ENCODE results near the gene DEPDC5. TPM values are rescaled to one million over a fixed set of nuclear protein-coding genes. Genes with fewer than 3 reads are reported as not detected.
"Not testable (repeated sequence)": the region's sequence is repeated elsewhere in the genome, so short reads cannot be mapped to it uniquely, and the experiment has no call there.

DEPDC5 gene
- 15.9 TPM for total RNA-seq

DNA sequence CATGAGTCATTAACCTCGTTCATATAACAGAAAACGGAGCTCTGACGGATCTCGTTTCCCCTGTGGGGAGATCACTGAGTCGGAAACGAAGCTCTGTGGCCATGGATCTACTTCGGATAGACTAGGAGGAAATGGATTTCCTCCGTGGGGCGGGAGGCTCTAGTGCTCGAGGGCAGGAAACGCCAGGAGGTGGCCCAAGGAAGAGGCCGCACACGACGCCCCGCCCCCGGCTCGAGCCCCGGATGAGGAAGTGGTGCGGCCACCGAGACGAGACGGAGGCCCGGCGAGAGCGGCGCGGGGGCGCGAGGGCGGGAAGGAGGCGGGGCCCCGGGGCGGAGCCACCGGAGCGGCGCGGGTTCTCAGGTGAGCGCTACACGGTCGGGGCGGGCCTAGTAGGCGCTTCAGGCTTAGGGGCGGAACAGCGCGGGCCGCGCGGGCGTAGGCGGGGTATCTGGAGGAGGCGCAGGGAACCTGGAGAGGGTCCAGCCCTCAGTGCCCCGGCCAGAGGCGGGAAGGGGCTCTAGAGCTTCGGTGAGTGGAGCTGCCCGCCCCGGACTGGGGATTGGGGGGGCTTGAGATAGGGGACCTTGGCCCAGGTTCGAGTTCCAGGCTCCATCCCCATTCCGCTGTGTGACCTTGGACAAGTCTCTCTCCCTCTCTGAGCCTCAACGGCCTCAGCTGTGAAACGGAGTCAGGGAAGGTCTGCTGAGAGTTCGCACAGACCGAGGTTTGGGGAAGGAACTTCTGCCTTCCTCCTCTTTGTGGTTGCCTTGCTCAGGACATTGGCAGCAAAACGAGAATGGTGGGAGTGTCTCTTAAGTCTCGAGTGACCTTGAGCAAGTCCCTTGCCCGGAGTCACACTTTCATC, at the start of gene DEPDC5:
DEPDC5 (plus strand) TSS at position 386 of the 868 bp plus-strand sequence. CDS start 903 bp downstream, outside the sequence.
- DNase-seq (ENCODE audit: low spot score in 2 of 2) (peak; percentile 96), FAIRE-seq (no peak)

DNA sequence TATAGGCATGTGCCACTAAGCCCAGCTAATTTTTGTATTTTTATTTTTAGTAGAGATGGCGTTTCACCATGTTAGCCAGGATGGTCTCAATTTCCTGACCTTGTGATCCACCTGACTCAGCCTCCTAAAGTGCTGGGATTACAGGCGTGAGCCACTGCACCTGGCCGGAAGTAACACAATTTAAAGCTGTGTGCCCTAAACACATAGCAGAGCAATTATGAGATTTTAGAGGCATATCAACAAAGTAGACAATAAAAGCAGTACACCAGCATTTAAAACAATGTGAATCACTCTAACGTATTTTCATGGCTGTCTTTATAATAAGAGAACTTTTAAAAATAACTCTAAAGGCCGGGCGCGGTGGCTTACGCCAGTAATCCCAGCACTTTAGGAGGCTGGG, 46.3 kb upstream of the DEPDC5 start:
- DNase-seq (ENCODE audit: low spot score in 2 of 2): no peak
- FAIRE-seq: no peak

DNA sequence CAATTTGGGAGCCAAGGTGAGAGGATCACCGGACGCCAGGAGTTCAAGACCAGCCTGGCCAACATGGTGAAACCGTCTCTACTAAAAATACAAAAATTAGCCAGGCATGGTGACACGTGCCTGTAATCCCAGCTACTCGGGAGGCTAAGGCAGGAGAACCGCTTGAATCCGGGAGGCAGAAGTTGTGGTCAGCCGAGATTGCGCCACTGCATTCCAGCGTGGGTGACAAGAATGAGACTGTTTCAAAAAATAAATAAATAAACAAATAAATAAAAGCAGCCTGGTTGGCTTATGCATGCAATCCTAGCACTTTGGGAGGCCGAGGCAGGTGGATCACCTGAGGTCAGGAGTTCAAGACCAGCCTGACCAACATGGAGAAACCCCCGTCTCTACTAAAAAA, 42.6 kb upstream of the DEPDC5 start:
- DNase-seq (ENCODE audit: low spot score in 2 of 2); FAIRE-seq: not testable (repeated sequence)

DNA sequence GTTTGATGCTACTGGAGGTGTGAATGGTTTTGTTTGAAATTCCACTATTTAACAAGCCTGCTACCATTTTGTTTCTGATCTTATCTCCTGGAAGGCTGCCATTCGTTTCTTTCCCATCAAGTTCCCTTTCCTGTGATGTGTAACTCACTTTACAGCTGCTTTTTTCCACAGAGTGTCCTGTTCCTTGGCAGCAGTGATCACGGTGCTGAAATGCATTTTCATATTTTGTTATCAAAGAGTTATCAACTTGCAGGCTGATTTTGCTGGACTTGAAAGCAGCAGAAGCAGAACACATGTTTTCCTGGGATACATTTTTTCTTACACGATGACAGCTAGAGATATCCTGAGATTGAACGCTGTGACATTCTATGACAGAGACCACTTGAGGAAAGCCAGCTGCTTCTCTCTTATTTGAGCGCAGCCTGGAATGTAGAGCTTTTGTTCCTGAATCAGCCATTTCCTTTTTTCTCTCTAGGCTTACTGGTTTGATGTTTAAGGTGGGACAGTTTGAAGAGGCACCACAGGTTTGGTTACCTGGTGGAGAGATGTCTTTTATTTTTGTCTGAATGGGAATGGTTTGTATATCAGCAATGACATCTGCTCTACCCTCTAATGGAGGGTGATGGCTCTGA, 38.6 kb upstream of the DEPDC5 start:
- no peak for FAIRE-seq

DNA sequence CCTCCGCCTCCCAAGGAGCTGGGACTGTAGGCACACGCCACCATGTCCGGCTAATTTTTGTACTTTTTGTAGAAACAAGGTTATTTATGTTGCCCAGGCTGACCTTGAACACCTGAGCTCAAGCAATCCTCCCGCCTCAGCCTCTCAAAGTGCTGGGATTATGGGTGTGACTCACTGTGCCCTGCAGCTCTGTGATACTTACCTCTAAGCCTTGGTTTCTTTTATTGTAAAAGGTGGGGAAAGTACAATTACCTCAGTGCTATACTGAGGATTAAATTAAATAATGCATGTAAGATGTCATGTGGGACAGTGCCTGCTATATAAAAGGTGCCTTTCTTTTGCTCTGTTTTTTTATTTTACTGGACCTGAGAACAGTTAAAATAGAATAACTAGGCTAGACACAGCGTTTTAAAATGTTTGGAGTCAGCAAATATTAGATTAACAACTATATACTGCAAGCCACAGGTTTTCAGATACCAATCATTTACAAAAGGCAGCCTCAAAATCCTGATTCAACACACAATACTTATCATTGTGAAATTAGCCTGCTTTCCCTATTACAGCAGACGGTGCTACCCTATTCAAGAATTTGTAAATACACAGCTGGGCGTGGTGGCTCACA, 33.9 kb upstream of the DEPDC5 start:
- no peak for DNase-seq (ENCODE audit: low spot score in 2 of 2)
- FAIRE-seq: no peak

More for the DNA sequence above, 38.6 kb upstream of the DEPDC5 start:
- DNase-seq (ENCODE audit: low spot score in 2 of 2): no peak

DNA sequence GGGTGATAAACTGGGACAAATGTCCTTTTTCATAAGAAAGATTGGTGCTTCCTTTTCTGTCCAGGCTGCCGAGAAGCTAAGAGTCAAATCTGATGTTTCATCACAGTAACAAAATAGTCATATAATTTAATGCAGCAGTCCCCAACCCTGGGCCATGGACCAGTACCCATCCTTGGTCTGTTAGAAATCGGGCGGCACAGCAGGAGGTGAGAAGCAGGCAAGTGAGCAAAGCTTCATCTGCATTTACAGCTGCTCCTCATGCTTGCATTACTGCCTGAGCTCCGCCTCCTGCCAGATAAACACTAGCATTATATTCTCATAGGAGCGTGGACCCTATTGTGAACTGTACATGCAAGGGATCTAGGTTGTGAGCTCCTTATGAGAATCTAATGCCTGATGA, 30.1 kb upstream of the DEPDC5 start:
- DNase-seq (ENCODE audit: low spot score in 2 of 2) (no peak), FAIRE-seq (no peak)

DNA sequence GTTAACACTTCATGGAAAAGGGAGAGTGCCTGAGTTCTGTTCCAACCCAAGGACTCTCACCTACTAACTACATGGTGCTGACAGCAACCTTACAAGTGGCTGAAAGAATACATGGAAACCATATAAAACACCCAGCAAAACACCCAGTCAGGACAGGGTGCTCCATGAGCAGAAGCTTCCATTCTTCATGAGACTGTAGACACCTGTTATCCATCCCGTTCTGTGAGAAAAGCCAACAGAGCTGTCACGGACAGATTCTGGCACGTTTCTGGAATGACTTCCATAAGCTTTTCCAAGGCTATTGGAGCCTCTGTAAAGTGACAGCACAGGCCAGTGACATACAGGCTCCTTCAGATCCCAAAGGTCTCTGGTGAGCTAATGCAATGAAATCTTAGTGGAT, 27.1 kb upstream of the DEPDC5 start:
- FAIRE-seq (no peak), DNase-seq (ENCODE audit: low spot score in 2 of 2) (no peak)

DNA sequence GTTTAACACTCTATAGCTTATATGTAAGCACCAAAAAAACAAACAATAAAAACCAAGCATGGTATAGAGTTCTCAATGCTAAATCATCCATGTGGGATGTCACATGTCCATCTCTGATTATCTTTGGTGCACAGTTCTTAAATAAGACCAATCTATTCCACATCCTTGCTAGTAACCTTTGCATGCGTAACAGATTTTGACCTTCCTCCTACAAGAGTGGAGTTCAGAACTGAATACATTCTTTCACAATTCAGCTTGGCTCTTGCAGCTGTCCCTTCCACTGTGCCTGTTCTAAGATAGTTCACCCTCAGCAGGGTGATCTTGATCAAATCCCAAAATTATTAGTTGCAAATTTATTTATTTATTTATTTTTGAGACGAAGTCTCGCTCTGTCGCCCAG, 25.0 kb upstream of the DEPDC5 start:
- FAIRE-seq (no peak), DNase-seq (ENCODE audit: low spot score in 2 of 2) (no peak)

DNA sequence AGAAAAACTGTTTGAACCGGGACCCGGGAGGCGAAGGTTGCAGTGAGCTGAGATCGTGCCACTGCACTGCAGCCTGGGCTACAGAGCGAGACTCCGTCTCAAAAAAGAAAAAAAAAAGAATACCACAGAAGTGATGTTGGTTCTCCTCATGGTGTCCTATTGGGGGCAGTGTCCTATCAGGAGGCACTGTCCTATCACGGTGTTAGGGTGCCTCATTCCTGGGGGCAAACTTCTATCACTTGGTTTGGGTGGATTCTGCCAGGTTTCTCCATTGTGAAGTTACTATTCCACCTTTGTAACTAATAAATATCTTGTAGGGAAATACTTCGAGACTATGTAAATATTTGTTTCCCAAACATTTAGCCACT, 23.5 kb upstream of the DEPDC5 start:
- no peak for DNase-seq (ENCODE audit: low spot score in 2 of 2)
- no peak for FAIRE-seq

DNA sequence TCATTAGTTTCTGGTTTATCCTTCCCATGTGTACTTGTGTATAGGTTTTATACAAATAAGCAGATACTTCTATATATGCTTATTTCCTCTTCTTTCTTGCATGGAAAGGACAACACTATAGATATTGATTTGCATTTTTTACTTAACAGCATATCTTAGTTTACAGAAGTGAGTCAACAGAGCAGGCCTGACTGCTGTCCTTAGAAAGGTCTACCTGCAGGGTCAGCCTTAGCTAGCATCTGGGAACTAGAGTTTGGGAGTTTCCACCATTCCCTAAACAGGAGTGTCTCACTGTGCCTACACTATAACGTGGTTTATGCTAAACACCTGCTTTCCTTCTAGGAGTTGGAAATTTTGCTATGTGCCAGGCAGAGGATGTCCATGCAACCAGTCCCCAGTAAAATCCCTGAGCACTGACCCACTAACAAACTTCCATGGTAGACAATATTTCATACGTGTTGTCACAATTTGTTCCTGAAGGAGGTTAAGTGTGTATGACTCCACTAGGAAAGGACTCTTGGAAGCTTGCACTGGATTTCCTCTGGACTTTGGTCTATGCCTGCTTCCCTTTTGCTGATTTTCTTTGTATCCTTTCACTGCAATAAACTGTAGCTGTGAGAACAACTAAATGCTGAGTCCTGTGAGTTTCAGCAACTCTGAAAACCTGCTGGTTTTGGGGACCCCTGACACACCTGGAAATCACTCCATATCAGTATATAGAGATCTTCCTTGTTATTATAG, 21.6 kb upstream of the DEPDC5 start:
- no peak for DNase-seq (ENCODE audit: low spot score in 2 of 2)
- no peak for FAIRE-seq

DNA sequence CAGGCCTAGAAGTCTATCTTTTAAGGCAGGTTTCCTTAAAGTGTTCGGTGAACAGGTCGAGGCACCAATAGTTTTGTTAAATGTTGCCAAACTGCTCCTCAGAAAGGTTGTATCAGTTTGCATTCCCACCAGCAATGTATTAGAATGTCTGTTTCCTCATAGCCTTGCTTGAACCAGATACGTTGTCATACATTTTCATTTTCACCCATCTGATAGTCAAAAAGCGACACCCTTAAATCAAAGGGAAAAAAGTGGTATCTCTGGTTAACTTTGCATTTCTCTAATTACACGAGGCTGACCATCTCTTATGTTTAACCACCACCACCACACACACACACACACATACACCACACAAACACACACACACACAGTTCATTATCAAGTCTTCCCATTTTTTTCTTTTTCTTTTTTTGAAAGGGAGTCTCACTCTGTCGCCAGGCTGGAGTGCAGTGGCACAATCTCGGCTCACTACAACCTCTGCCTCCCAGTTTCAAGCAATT, 20.2 kb upstream of the DEPDC5 start:
- DNase-seq (ENCODE audit: low spot score in 2 of 2) (no peak), FAIRE-seq (no peak)

DNA sequence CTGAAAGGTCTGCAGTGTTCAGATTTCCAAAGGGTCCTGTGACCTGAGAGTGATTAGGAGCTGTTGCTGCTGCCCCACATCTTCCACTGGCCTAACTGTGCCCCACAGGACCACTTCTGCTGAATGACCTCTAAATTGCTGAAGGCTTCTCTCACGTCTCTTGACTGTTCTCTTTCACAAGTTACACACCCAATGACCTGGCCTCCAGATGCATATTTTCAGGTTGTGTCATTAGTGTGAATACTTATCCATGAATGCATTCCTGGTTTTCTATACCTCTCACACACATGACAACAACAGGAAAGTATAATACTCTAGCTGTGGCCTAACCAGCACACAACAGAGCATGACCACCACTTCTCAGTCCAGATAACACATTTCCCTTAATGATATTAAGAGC, 19.3 kb upstream of the DEPDC5 start:
- FAIRE-seq (no peak), DNase-seq (ENCODE audit: low spot score in 2 of 2) (no peak)

DNA sequence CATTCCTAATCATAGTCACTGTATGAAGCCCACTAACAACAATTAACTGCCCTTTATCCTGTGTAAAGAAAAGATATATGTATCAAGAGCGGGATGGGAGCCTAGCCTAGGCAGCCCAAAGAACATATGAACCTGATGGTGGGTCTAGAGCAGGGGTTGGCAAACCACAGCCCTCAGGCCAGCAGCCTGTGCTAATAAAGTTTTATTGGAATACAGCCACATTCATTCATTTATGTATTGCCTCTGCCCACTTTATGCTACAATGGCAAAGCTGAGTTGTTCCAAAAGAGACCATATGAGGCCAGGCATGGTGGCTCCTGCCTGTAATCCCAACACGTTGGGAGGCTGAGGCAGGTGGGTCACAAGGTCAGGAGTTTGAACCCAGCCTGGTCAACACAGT, 17.4 kb upstream of the DEPDC5 start:
- FAIRE-seq: no peak
- no peak for DNase-seq (ENCODE audit: low spot score in 2 of 2)

DNA sequence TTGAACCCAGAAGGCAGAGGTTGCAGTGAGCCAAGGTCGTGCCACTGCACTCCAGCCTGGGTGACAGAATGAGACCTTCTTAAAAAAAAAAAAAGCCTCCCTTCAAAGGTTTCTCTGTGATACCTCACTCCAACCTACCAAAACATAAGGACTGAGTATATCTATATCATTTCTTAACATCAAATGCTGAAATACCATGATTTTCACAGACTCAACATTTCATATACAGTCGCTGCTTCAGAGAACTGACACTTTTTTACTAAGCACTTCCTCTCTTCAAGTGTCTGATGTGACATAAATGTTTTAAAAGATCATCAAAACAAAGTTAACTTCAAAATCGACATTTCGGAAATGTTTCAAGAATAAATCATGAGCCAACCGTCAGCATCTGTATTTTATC, 15.9 kb upstream of the DEPDC5 start:
- DNase-seq (ENCODE audit: low spot score in 2 of 2) (no peak), FAIRE-seq (no peak)

DNA sequence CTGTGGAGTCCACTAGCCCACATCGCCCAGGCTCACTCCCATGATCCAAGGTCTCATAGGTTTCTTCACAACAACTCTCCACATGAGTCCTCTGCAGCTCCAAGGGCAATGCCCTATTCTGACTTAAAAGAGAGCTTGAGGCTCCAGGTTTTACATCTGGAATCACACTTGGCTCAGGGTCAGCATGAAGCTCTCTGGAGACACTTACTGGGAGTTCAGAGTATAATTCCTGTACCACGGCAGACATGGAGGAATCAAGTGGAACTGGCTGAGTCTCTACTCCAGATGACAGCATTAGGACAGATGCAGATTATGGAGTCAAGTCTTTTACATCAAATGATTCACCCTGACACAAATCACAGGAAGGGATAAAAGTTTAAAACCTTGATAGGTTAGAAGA, 15.3 kb upstream of the DEPDC5 start:
- no peak for DNase-seq (ENCODE audit: low spot score in 2 of 2)
- no peak for FAIRE-seq

DNA sequence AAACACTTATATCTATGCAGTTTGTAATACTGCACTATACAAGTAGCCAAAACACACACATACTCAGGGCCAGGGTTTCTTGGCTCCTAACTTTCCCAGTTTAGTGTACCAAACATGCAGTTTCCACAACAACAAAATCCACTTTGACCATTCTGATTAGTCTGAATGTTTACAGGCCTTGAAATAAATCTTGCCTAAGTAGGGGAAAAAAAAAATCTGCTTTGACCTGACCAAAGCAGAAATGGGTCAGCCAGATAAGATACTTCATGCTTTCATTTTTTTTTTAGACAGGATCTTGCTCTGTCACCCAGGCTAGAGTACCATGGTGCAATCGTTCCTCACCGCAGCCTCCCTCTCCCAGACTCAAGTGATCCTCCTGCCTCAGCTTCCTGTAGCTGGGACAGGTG, 14.0 kb upstream of the DEPDC5 start:
- DNase-seq (ENCODE audit: low spot score in 2 of 2) (no peak), FAIRE-seq (no peak)

DNA sequence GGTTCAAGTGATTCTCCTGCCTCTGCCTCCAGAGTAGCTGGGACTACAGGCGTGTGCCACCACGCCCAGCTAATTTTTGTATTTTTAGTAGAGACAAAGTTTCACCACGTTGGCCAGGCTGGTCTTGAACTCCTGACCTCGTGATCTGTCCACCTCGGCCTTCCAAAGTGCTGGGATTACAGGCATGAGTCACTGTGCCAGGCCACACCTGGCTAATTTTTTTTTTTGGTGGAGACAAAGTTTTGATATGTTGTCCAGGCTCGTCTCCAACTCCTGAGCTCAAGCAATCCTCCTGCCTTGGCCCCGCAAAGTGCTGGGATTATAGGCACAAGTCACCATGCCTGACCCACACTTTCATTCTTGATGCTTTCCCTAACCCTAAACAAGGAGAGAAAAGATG, 13.5 kb upstream of the DEPDC5 start:
- not testable (repeated sequence) for FAIRE-seq; DNase-seq (ENCODE audit: low spot score in 2 of 2)

DNA sequence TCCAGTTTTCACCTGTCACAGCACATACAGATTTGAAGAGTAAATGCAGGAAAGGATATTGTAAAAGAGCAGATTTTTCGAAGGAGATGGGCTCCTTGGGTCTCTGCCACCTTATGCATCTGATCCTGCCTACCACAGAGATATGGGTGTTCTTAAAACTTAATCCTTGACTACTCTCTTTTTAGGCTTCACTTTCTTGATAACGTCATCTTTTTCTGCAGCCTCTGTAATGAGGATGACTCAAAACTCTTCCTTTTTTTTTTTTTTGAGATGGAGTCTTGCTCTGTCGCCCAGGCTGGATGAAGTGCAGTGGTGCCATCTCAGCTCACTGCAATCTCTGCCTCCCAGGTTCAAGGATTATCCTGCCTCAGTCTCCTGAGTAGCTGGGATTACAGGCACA, 11.7 kb upstream of the DEPDC5 start:
- FAIRE-seq (no peak), DNase-seq (ENCODE audit: low spot score in 2 of 2) (no peak)

DNA sequence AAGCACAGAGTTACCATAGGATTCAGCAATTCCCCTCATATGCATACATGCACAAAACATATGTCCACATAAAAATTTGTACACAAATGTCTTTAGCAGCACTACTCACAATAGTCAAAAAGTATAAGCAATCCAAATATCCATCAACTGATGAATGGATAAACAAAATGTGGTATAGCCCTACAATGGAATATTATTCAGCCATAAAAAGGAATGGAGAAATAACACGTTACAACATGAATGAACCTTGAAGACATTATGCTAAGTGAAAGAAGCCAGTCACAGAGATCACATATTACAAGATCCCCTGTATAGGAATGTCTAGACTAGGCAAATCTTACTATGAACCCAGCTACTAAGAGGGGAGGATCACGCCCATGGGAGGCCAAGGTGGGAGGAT, 11.1 kb upstream of the DEPDC5 start:
- no peak for DNase-seq (ENCODE audit: low spot score in 2 of 2)
- FAIRE-seq: no peak

DNA sequence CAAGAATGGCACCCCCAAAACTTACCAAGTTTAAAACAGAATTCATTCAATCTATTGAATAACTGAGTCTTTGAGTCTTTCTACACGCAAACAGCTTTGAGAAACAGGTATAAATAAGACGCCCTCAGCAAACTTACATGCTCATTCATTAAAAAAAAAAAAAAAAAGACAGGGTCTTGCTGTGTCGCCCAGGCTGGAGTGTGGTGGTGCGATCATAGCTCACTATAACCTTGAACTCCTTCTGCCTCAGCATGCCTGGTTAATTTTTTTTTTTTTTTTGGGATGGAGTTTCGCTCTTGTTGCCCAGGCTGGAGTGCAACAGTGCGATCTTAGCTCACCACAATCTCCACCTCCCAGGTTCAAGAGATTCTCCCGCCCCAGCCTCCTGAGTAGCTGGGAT, 9.9 kb upstream of the DEPDC5 start:
- DNase-seq (ENCODE audit: low spot score in 2 of 2): no peak
- no peak for FAIRE-seq

DNA sequence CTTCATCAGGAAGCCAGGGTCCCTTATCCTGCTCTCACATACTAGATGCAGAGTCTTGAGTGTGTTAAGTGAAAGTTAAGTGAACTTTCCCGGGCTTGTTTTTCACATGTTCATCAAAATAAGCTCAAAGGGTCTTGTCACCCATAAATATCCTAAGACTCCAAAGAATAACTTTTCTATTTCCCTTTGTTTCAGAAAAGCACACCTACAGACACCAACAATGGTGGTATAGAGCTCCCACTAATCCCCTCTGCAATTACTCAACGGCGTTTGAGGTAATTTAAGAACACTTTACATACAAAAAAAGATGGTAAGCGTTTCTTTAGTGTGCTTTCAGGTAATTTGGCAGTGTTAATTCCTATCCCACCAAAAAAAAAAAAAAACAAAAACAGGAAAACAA, 6.4 kb upstream of the DEPDC5 start:
- no peak for DNase-seq (ENCODE audit: low spot score in 2 of 2)
- no peak for FAIRE-seq

Measured in frontal cortex (tissue), 4 donors.